DOHH2 (cell line): Measurements from ENCODE around the gene AADACL3.

ENCODE experiments used
- CTCF ChIP-seq: fragments of 200-600 bp; sonication (generic); IDR thresholded peaks from one replicate; pipeline ENCODE4 v1.5.1; 2014; ENCODE audit warnings: antibody characterized with exemption, mild to moderate bottlenecking, low read depth, low read length; ENCODE audit not compliant: poor library complexity, severe bottlenecking
- EZH2phosphoT487 ChIP-seq: fragments of 200-600 bp; sonication (generic); IDR thresholded peaks from 2 replicates; pipeline ENCODE4 v1.6.1; 2017; ENCODE audit warnings: borderline replicate concordance, mild to moderate bottlenecking, antibody characterized with exemption, low read length, moderate library complexity, mixed read lengths

GRCh38 chr1:12769976-12770505 lies 54.1 kb downstream of the AADACL3 start:
- TF ChIP-seq CTCF = no peak
- no peak for TF ChIP-seq EZH2phosphoT487
